Uterus (tissue), 4 donors: Measurements from ENCODE around the gene ANXA10. TPM values are rescaled to one million over a fixed set of nuclear protein-coding genes. Genes with fewer than 3 reads are reported as not detected.

Experiments
- DNase-seq, 2 donors: peaks; one replicate each; pipeline ENCODE4 v3.0.0-alpha.2; 2019 to 2020
- H3K27ac ChIP-seq, 2 donors: fragments of 200-600 bp; sonication (generic); 1 replicate in 1 of 2; 2 replicates in 1 of 2; pipeline ENCODE4 v1.5.1; 2016 to 2018
- H3K27me3 ChIP-seq, 2 donors: fragments of 200-600 bp; sonication (generic); one replicate each; pipeline ENCODE4 v1.5.1; 2018 to 2019; ENCODE audit warnings: control low read depth in 1 of 2
- H3K36me3 ChIP-seq, 2 donors: fragments of 200-600 bp; sonication (generic); one replicate each; pipeline ENCODE4 v1.5.1; 2019; ENCODE audit warnings: control low read depth in 1 of 2
- H3K4me1 ChIP-seq, 2 donors: fragments of 200-600 bp; sonication (generic); one replicate each; pipeline ENCODE4 v1.5.1; 2018 to 2019; ENCODE audit warnings: control low read depth in 1 of 2
- H3K4me3 ChIP-seq, 2 donors: fragments of 200-600 bp; sonication (generic); 1 replicate in 1 of 2; 2 replicates in 1 of 2; pipeline ENCODE4 v1.5.1; 2018 to 2019; ENCODE audit warnings: mild to moderate bottlenecking in 1 of 2
- H3K9me3 ChIP-seq, 2 donors: fragments of 200-600 bp; sonication (generic); one replicate each; pipeline ENCODE4 v1.5.1; 2019; ENCODE audit warnings: control low read depth in 1 of 2
- POLR2A ChIP-seq, 2 donors: fragments of 450-650 bp; IDR thresholded peaks; one replicate each; pipeline ENCODE4 v1.6.1; 2016; ENCODE audit warnings: antibody characterized with exemption in 2 of 2, mild to moderate bottlenecking in 1 of 2, moderate library complexity in 1 of 2
- intact Hi-C: fragments of 100-400 bp; cut with DNase I; formaldehyde crosslinking; loops from one replicate; pipeline ENCODE4 v1.15.1; 2023; ENCODE audit warnings: low total_unique reads
- total RNA-seq, 4 donors: library from RNA; depleted of rRNA in 3 of 4; stranded (reverse); fragments of >200 nt in 3 of 4; gene quantifications; one replicate each; pipeline versions ENCODE4 v1.1.0 to v1.2.4, GENCODE V29; 2014 to 2023
- TF ChIP-seq, protein P1 (sequence below), 4 experiments: fragments of 200-600 bp in 2 of 4; fragments of 450-650 bp in 2 of 4; sonication (generic) in 2 of 4; IDR thresholded peaks; one replicate each; pipeline ENCODE4 v1.5.1; 2016 to 2019; ENCODE audit warnings: antibody characterized with exemption in 4 of 4, mild to moderate bottlenecking in 2 of 4, moderate library complexity in 1 of 4
- donor health status: DM: yes; HTN: yes; CAD: no.

The ANXA10 gene
- total RNA-seq, 4 donors from 2014 or later: not detected

DNA sequence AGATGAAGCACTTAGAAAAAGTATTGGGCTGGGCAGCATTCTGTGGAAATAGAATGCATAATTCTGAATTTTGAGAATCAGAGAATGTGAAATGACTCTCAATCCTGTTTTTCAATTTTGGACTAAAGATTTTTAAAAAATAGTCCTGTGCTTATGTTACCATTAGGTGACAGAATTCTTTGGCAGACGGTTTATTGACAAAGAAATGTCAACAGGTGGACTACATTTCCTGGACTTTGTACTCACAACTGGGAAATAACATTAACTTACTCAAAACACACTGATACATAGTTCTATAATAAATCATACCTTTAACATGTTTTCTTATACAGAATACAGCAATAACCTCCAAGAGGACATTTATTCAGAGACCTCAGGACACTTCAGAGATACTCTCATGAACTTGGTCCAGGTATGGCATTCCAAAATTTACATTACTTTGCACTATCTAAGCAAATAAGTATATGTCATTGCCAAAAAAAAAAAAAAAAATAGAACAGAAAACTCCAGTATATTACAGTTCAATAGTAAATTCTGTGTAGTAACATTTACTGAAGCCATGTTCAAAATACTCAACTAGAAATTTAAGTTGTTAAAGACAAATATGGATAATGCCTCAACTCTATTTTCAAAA is 72.7 kb downstream of the ANXA10 start:
- Histone ChIP-seq H3K4me3 (no peak overlapping the region), H3K27me3 (no peaks in the 10 kb centered on the region), H3K27ac (no peak overlapping the region), H3K36me3 (no peaks in the 10 kb centered on the region), H3K4me1 (no peaks in the 10 kb centered on the region), H3K9me3 (no peaks in the 10 kb centered on the region)
- TF ChIP-seq, protein P1, sequence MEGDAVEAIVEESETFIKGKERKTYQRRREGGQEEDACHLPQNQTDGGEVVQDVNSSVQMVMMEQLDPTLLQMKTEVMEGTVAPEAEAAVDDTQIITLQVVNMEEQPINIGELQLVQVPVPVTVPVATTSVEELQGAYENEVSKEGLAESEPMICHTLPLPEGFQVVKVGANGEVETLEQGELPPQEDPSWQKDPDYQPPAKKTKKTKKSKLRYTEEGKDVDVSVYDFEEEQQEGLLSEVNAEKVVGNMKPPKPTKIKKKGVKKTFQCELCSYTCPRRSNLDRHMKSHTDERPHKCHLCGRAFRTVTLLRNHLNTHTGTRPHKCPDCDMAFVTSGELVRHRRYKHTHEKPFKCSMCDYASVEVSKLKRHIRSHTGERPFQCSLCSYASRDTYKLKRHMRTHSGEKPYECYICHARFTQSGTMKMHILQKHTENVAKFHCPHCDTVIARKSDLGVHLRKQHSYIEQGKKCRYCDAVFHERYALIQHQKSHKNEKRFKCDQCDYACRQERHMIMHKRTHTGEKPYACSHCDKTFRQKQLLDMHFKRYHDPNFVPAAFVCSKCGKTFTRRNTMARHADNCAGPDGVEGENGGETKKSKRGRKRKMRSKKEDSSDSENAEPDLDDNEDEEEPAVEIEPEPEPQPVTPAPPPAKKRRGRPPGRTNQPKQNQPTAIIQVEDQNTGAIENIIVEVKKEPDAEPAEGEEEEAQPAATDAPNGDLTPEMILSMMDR (IDR thresholded peaks at IDR 0.05): no peak
- TF ChIP-seq POLR2A (IDR thresholded peaks at IDR 0.05): no peak
- intact Hi-C loops: no loop called here
- DNase-seq: no peak

DNA sequence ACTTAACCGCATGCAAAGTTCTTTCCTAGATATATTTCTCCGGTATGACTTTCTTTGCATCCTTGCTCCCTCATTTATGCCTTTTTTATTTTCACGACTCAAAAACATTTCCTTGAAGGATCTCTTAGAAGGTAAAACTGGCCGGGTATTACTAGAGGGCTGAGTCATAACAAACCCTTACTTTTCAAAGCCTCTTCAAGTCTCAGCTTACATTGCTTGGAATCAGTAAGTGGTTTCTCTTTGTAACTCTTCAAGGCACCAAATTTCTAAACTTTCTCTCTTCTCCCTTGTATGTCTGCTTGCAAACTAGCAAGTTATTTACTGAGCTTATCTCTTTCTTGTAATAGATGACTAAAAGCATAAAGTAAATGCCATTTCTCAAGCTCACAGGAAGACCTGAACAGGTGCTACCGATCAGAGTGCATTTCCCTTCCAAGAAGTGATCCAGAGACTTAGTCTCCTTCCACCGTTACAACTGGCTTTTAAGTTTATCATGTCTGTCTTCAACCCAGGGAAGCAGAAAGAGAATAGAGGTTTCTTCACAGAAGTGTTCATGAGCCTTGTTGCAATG is 75.5 kb downstream of the ANXA10 start:
- Histone ChIP-seq H3K27me3 (no peaks in the 10 kb centered on the region), H3K4me1 (no peaks in the 10 kb centered on the region), H3K27ac (no peak overlapping the region), H3K9me3 (no peaks in the 10 kb centered on the region), H3K4me3 (no peak overlapping the region), H3K36me3 (no peaks in the 10 kb centered on the region)
- TF ChIP-seq, protein P1 (IDR thresholded peaks at IDR 0.05): no peak
- no peak for TF ChIP-seq POLR2A (IDR thresholded peaks at IDR 0.05)
- no peak for DNase-seq
- intact Hi-C loops: no loop called here

DNA sequence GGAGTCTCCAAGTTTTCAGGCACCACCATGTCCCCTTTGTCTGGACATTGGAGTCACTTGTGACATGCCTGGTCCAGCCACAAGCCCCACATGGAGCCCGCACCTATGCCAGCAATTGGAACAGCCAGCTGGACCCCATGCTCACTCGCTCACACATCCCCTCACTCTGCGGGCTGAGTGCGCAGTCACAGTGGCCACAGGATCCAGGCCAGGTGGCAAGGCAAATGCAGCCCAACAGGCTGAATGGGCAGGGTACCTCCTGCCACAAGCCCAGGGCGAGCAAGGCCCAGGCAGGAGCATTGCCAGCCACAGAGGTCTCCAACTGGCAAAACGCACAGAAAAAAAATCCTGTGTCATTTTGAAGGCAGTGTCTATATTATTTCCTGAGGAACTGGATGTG is 82.0 kb downstream of the ANXA10 start:
- Histone ChIP-seq H3K27ac (no peak overlapping the region), H3K36me3 (no peaks in the 10 kb centered on the region), H3K4me3 (no peak overlapping the region), H3K9me3 (no peaks in the 10 kb centered on the region), H3K4me1 (no peaks in the 10 kb centered on the region), H3K27me3 (no peaks in the 10 kb centered on the region)
- TF ChIP-seq, protein P1 (IDR thresholded peaks at IDR 0.05): no peak
- TF ChIP-seq POLR2A (IDR thresholded peaks at IDR 0.05): no peak
- intact Hi-C loops: no loop called here
- no peak for DNase-seq

DNA sequence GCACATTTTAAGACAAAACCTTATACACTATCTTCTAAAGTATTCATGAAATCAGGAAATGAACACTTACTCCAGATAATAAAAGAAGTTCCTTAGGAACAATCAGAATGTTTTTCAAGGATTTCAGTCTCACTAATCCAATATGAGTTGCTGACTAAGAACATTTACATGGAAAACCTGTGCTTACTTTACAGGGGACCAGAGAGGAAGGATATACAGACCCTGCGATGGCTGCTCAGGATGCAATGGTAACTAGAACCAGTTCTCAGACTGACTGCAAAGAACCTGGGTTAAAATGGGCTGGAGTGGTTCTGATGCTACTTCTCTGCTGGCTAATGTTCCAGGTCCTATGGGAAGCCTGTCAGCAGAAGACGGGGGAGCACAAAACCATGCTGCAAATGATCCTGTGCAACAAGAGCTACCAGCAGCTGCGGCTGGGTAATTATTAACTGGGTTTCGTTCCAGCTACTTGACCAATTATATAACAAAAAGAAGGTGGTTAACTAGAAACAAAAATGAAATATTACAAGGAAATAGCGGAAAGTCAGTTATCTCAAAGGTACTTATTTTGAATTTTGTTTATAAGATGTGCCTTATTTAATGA is 85.3 kb downstream of the ANXA10 start:
- Histone ChIP-seq H3K4me3 (no peak overlapping the region), H3K36me3 (no peaks in the 10 kb centered on the region)

More for the DNA sequence above, 85.3 kb downstream of the ANXA10 start:
- Histone ChIP-seq H3K27me3 (no peaks in the 10 kb centered on the region), H3K9me3 (no peaks in the 10 kb centered on the region), H3K4me1 (no peaks in the 10 kb centered on the region), H3K27ac (no peak overlapping the region)
- no peak for TF ChIP-seq POLR2A (IDR thresholded peaks at IDR 0.05)
- TF ChIP-seq, protein P1 (IDR thresholded peaks at IDR 0.05): no peak
- no peak for DNase-seq
- intact Hi-C loops: no loop called here
